ENCODE measurements around the gene ZBTB48. TPM values are rescaled to one million over a fixed set of nuclear protein-coding genes. Genes with fewer than 3 reads are reported as not detected.

ZBTB48 gene
- polyA plus RNA-seq, 1 donor: 38.2 TPM

- Histone ChIP-seq H3K27ac (ENCODE audit: low read length) (no peak overlapping the region), H3K36me3 (ENCODE audit: control insufficient read depth, insufficient read depth, low read length) (peaks cover 92% of the 10 kb centered on the region)
- WGBS (ENCODE audit: insufficient coverage, low lambda C conversion rate): 80% methylated on average over 1 of the region's 6 CpGs
Observed at GRCh38 chr1:6591644-6592043, 11.8 kb downstream of the ZBTB48 start.

GRCh38 chr1:6592441-6592840 lies 12.6 kb downstream of the ZBTB48 start:
- Histone ChIP-seq H3K9me3 (ENCODE audit: control insufficient read depth, low read depth, low read length) (no peaks in the 10 kb centered on the region), H3K36me3 (ENCODE audit: control insufficient read depth, insufficient read depth, low read length) (peaks cover 94% of the 10 kb centered on the region), H3K27ac (ENCODE audit: low read length) (no peak overlapping the region), H3K4me3 (ENCODE audit: low read length) (no peak overlapping the region), H3K4me1 (ENCODE audit: control insufficient read depth, insufficient read depth, low read length) (no peaks in the 10 kb centered on the region), H3K27me3 (ENCODE audit: control insufficient read depth, insufficient read depth, low read length) (no peaks in the 10 kb centered on the region)
- WGBS (ENCODE audit: insufficient coverage, low lambda C conversion rate): no CpG with 5 or more reads among the region's 5 CpGs
- DNase-seq: no peak

More at GRCh38 chr1:6591644-6592043, 11.8 kb downstream of the ZBTB48 start:
- no peaks in the 10 kb centered on the region for H3K27me3 ChIP-seq (ENCODE audit: control insufficient read depth, insufficient read depth, low read length)
- DNase-seq: no peak
- H3K4me1 ChIP-seq (ENCODE audit: control insufficient read depth, insufficient read depth, low read length): no peaks in the 10 kb centered on the region
- H3K9me3 ChIP-seq (ENCODE audit: control insufficient read depth, low read depth, low read length): no peaks in the 10 kb centered on the region
- no peak overlapping the region for H3K4me3 ChIP-seq (ENCODE audit: low read length)

GRCh38 chr1:6592865-6593593 lies 13.2 kb downstream of the ZBTB48 start:
- no peaks in the 10 kb centered on the region for H3K4me1 ChIP-seq (ENCODE audit: control insufficient read depth, insufficient read depth, low read length)
- no peaks in the 10 kb centered on the region for H3K27me3 ChIP-seq (ENCODE audit: control insufficient read depth, insufficient read depth, low read length)
- H3K4me3 ChIP-seq (ENCODE audit: low read length): no peak overlapping the region
- no peaks in the 10 kb centered on the region for H3K9me3 ChIP-seq (ENCODE audit: control insufficient read depth, low read depth, low read length)
- H3K36me3 ChIP-seq (ENCODE audit: control insufficient read depth, insufficient read depth, low read length): peaks cover 94% of the 10 kb centered on the region
- no peak overlapping the region for H3K27ac ChIP-seq (ENCODE audit: low read length)
- DNase-seq: no peak
- WGBS (ENCODE audit: insufficient coverage, low lambda C conversion rate): no CpG with 5 or more reads among the region's 38 CpGs

GRCh38 chr1:6593810-6594209 lies 14.0 kb downstream of the ZBTB48 start:
- no peaks in the 10 kb centered on the region for H3K9me3 ChIP-seq (ENCODE audit: control insufficient read depth, low read depth, low read length)

GRCh38 chr1:6594977-6595740 lies 15.4 kb downstream of the ZBTB48 start:
- H3K4me1 ChIP-seq (ENCODE audit: control insufficient read depth, insufficient read depth, low read length): peaks cover 9% of the 10 kb centered on the region
- WGBS (ENCODE audit: insufficient coverage, low lambda C conversion rate): no CpG with 5 or more reads among the region's 11 CpGs
- H3K27ac ChIP-seq (ENCODE audit: low read length): no peak overlapping the region
- no peaks in the 10 kb centered on the region for H3K27me3 ChIP-seq (ENCODE audit: control insufficient read depth, insufficient read depth, low read length)
- no peaks in the 10 kb centered on the region for H3K9me3 ChIP-seq (ENCODE audit: control insufficient read depth, low read depth, low read length)
- no peak for DNase-seq
- H3K36me3 ChIP-seq (ENCODE audit: control insufficient read depth, insufficient read depth, low read length): peaks cover 83% of the 10 kb centered on the region
- no peak overlapping the region for H3K4me3 ChIP-seq (ENCODE audit: low read length)

More at GRCh38 chr1:6593810-6594209, 14.0 kb downstream of the ZBTB48 start:
- Histone ChIP-seq H3K36me3 (ENCODE audit: control insufficient read depth, insufficient read depth, low read length) (peaks cover 89% of the 10 kb centered on the region), H3K27me3 (ENCODE audit: control insufficient read depth, insufficient read depth, low read length) (no peaks in the 10 kb centered on the region), H3K27ac (ENCODE audit: low read length) (no peak overlapping the region), H3K4me1 (ENCODE audit: control insufficient read depth, insufficient read depth, low read length) (no peaks in the 10 kb centered on the region), H3K4me3 (ENCODE audit: low read length) (no peak overlapping the region)
- WGBS (ENCODE audit: insufficient coverage, low lambda C conversion rate): no CpG with 5 or more reads among the region's 15 CpGs
- DNase-seq: no peak

- H3K36me3 ChIP-seq (ENCODE audit: control insufficient read depth, insufficient read depth, low read length): peaks cover 72% of the 10 kb centered on the region
Observed at GRCh38 chr1:6596351-6596750, 16.6 kb downstream of the ZBTB48 start.

GRCh38 chr1:6596886-6597776 lies 17.3 kb downstream of the ZBTB48 start:
- no CpG with 5 or more reads among the region's 15 CpGs for WGBS (ENCODE audit: insufficient coverage, low lambda C conversion rate)
- peaks cover 15% of the 10 kb centered on the region for H3K4me1 ChIP-seq (ENCODE audit: control insufficient read depth, insufficient read depth, low read length)
- no peak overlapping the region for H3K27ac ChIP-seq (ENCODE audit: low read length)
- DNase-seq: no peak
- H3K9me3 ChIP-seq (ENCODE audit: control insufficient read depth, low read depth, low read length): no peaks in the 10 kb centered on the region
- peaks cover 65% of the 10 kb centered on the region for H3K36me3 ChIP-seq (ENCODE audit: control insufficient read depth, insufficient read depth, low read length)
- H3K27me3 ChIP-seq (ENCODE audit: control insufficient read depth, insufficient read depth, low read length): no peaks in the 10 kb centered on the region
- H3K4me3 ChIP-seq (ENCODE audit: low read length): no peak overlapping the region

More at GRCh38 chr1:6596351-6596750, 16.6 kb downstream of the ZBTB48 start:
- H3K4me3 ChIP-seq (ENCODE audit: low read length): no peak overlapping the region
- WGBS (ENCODE audit: insufficient coverage, low lambda C conversion rate): no CpG with 5 or more reads among the region's 7 CpGs
- H3K27ac ChIP-seq (ENCODE audit: low read length): no peak overlapping the region
- H3K9me3 ChIP-seq (ENCODE audit: control insufficient read depth, low read depth, low read length): no peaks in the 10 kb centered on the region
- no peaks in the 10 kb centered on the region for H3K27me3 ChIP-seq (ENCODE audit: control insufficient read depth, insufficient read depth, low read length)
- no peak for DNase-seq
- peaks cover 15% of the 10 kb centered on the region for H3K4me1 ChIP-seq (ENCODE audit: control insufficient read depth, insufficient read depth, low read length)

- no peaks in the 10 kb centered on the region for H3K9me3 ChIP-seq (ENCODE audit: control insufficient read depth, low read depth, low read length)
- peaks cover 15% of the 10 kb centered on the region for H3K4me1 ChIP-seq (ENCODE audit: control insufficient read depth, insufficient read depth, low read length)
- no peak overlapping the region for H3K4me3 ChIP-seq (ENCODE audit: low read length)
- no peak overlapping the region for H3K27ac ChIP-seq (ENCODE audit: low read length)
- DNase-seq: no peak
- H3K36me3 ChIP-seq (ENCODE audit: control insufficient read depth, insufficient read depth, low read length): peaks cover 58% of the 10 kb centered on the region
- no CpG with 5 or more reads among the region's 6 CpGs for WGBS (ENCODE audit: insufficient coverage, low lambda C conversion rate)
- no peaks in the 10 kb centered on the region for H3K27me3 ChIP-seq (ENCODE audit: control insufficient read depth, insufficient read depth, low read length)
Observed at GRCh38 chr1:6597777-6598131, 18.0 kb downstream of the ZBTB48 start.

GRCh38 chr1:6599141-6599975 lies 19.6 kb downstream of the ZBTB48 start:
- H3K4me1 ChIP-seq (ENCODE audit: control insufficient read depth, insufficient read depth, low read length): peaks cover 25% of the 10 kb centered on the region
- no peaks in the 10 kb centered on the region for H3K9me3 ChIP-seq (ENCODE audit: control insufficient read depth, low read depth, low read length)
- H3K36me3 ChIP-seq (ENCODE audit: control insufficient read depth, insufficient read depth, low read length): peaks cover 43% of the 10 kb centered on the region
- H3K4me3 ChIP-seq (ENCODE audit: low read length): no peak overlapping the region
- H3K27me3 ChIP-seq (ENCODE audit: control insufficient read depth, insufficient read depth, low read length): no peaks in the 10 kb centered on the region
- WGBS (ENCODE audit: insufficient coverage, low lambda C conversion rate): no CpG with 5 or more reads among the region's 31 CpGs
- no peak overlapping the region for H3K27ac ChIP-seq (ENCODE audit: low read length)
- no peak for DNase-seq
